GM12873 (cell line): ENCODE results near the gene PSMD8.

Source experiments
- TF ChIP-seq, protein P1 (sequence below): IDR thresholded peaks from 2 replicates; pipeline ENCODE4 v1.5.1; 2012; ENCODE audit warnings: low read depth, mild to moderate bottlenecking, moderate library complexity, low read length, control low read depth; ENCODE audit not compliant: insufficient read depth; ENCODE audit errors: missing control alignments

The PSMD8 gene

DNA sequence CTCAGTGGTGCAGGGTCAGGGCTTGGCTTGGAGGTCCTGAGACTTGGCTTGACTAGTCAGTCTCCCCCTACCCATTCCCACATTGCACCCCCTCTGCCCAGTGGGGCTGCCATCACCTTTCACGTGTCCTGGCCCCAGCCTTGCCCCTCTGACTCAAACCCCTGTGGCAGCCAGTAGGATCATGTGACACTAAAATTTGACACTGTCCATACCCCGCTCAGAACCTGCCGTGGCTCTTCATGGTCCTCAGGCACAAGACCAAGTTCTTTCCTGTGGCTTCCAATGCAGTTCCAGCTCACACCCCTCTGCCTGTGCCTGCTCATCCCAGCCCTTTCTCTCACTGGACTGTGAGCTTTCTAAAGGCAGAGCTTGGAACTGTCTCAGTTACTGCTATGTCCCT lies 2.2 kb downstream of the PSMD8 start:
- TF ChIP-seq, protein P1, sequence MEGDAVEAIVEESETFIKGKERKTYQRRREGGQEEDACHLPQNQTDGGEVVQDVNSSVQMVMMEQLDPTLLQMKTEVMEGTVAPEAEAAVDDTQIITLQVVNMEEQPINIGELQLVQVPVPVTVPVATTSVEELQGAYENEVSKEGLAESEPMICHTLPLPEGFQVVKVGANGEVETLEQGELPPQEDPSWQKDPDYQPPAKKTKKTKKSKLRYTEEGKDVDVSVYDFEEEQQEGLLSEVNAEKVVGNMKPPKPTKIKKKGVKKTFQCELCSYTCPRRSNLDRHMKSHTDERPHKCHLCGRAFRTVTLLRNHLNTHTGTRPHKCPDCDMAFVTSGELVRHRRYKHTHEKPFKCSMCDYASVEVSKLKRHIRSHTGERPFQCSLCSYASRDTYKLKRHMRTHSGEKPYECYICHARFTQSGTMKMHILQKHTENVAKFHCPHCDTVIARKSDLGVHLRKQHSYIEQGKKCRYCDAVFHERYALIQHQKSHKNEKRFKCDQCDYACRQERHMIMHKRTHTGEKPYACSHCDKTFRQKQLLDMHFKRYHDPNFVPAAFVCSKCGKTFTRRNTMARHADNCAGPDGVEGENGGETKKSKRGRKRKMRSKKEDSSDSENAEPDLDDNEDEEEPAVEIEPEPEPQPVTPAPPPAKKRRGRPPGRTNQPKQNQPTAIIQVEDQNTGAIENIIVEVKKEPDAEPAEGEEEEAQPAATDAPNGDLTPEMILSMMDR = no peak

DNA sequence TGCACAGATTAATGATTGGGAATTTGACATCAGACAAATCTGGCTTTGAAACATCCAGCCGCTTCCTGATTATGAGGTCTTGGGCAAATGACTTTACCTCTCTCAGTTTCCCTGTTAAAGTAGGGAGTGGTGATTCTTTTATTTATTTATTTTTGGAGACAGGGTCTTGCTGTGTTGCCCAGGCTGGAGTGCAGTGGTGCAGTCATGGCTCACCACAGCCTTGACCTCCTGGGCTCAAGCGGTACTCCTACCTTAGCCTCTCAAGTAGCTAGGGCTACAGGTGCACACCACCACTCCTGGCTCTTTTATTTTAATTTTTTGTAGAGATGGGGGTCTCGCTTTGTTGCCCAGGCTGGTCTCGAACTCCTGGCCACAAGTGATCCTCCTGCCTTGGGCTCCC lies 2.7 kb downstream of the PSMD8 start:
- TF ChIP-seq, protein P1 = no peak

DNA sequence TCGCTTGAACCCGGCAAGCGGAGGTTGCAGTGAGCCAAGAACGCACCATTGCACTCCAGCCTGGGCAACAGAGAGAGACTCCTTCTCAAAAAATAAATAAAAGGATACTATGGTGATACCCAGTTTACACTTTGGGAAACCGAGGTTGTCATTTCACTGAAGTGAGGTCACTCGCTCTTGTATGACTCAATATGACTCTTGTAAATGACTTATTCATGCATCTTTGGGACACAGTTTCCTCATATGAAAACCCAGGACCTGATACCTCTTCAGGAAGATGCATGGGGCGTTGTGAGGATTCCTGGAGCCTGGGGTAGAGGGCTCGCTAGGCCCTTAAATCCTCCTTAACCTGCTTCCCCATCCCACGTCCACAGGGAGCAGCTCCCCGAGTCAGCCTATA lies 4.5 kb downstream of the PSMD8 start:
- TF ChIP-seq, protein P1 = no peak

DNA sequence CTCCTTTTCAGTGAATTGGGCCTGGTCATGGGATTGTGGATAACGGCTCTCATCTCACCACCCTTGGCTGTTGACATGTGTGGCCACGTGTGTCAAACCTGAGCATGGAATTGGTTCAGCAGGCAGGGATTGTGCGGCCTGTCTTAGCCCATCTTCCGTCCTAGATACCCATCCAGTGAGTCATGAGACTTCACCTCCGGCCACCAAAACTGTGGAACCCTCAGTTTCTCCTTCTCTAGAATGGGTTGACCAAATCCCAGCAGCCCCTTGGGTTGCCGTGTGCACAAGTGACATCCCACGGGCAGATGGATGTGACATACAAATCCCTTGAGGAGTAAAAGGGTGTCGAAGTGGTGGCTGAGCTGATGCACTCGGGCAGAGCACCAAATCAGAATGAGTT lies 6.8 kb downstream of the PSMD8 start:
- TF ChIP-seq, protein P1 = no peak

DNA sequence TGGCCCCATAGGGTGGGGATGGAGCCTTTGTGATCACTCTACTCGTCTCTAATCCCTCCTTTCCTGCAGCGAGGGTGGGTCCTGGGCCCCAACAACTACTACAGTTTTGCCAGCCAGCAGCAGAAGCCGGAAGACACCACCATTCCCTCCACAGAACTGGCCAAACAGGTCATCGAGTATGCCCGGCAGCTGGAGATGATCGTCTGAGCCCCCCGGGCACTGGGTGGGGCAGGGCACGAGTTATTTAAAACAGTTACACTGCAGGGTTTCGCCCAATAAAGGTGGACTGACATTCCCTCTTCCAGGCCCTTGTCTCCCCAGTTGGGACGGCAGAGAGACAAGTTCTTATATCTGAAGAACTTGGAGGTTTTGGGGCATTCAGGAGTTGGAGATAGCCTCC lies 8.8 kb downstream of the PSMD8 start:
- TF ChIP-seq, protein P1 = no peak

DNA sequence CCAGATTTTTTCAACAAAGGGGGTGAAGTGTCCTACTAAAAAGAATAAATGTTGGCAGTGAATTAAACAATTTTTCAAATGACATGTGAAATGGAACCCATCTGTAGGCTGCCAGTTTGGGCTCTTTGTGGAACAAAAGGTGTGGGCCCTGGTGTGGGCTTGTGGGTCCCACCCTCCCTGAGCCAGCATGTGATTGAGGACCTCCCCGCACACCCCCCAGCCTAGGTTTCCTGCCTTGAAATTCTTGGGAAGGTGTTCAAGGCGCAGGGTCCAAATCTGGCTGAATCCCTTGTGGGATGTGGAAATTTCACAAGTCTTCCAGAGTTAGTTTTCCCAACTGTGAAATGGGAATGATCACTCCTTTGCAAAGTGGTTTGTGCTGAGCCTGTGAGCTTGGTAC lies 9.4 kb downstream of the PSMD8 start:
- TF ChIP-seq, protein P1 = no peak

DNA sequence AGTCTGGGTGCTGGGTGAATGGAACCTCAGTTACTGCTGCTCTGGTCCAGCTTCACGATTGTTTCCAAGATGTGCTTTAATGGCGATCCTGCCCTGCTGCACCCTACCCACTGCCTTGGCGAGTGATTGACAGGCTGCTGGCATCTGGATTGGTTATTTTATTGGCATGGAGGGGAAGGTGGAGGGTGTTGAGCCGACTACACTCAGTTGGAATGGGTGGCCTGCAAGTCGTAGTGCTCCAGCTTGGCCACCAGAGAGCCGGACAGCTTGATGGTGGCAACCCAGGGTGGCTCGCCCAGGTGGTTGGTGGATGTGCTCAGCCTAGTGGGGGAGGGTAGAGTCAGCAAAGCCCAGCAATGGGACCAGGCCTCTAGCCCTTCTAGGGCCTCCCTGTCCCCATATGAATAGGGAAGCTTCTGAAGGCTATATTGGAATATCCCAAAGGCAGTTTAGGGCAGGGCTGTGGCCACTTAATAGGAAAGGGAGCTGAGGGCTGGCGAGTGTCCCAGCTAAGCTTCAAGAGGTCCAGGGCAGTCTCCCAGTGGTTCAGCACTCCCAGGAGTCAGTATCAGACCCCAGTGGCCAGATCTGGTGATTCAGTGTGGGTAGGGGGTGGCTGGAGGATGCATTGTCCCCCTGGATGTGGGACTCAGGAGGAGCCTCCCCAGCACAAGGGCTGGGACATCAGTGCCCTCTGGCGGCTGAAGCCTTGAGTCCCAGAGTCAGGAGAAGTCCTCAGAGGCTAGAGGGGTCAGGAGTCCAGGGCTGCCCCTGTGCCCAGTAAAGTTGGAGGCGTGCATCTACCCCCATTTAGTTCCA lies 10.0 kb downstream of the PSMD8 start:
- TF ChIP-seq, protein P1 = no peak
